ENCODE measurements around the gene RER1.

The RER1 gene

DNA sequence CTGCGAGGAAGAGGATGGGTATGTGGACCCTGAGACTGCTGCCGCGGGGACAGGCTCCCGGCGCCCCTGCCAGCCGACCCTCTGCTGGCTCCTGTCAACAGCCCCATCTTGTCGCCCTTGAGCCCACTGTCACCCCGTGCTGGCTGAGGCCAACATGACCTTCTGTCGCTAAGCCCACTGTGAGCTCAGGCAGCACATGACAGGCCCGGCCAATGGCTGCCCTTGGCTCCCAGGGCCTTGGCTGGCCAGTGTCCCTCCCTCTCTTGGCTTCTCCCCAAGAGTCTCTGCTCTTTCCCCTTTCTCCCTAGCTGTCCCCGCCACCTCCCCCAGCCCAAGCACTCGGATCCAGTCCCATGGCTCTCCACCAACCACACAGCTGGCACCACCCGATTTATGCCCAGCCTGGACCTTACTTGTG lies 17.2 kb downstream of the RER1 start:
- no peak for DNase-seq

- no peak for DNase-seq
Measured at GRCh38 chr1:2409745-2410144, 18.1 kb downstream of the RER1 start.

DNA sequence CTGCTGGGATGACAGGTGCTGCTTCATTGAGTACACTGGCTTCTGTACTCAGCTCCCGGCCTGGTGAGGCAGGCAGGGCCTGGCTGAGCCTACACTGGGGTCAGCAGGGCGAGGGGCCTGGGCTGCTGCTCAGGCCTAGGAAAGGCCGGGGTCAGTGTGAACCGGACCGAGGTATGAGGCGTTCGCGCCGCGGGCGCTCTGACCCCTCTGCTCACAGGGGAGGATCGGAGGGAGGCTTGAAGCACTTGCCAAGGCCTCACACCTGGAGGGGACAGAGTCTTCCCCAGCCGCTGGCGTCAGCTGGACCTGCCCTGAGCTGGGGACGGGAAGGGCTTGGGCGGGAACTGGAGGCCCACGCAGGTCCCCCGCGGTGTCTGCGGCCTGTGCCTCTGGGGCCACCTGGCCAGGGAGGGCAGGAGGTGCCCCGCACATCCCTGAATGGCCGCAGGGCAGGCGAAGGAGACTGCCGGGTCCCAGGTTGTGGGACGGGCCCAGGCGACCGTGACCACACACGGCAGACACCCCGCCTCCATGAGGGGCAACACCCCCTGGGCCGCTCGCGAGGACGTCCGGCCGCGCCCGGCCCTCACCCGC lies 20.3 kb downstream of the RER1 start:
- peak in 1 of 2 donors; percentile 6 for DNase-seq

GRCh38 chr1:2412395-2412772 lies 20.7 kb downstream of the RER1 start, which contains the start of gene PEX10:
Gene PEX10, minus strand, starts transcription at chr1:2412564. Its CDS starts 62 bp downstream, at chr1:2412502.
- peak; percentile 98 for DNase-seq

DNA sequence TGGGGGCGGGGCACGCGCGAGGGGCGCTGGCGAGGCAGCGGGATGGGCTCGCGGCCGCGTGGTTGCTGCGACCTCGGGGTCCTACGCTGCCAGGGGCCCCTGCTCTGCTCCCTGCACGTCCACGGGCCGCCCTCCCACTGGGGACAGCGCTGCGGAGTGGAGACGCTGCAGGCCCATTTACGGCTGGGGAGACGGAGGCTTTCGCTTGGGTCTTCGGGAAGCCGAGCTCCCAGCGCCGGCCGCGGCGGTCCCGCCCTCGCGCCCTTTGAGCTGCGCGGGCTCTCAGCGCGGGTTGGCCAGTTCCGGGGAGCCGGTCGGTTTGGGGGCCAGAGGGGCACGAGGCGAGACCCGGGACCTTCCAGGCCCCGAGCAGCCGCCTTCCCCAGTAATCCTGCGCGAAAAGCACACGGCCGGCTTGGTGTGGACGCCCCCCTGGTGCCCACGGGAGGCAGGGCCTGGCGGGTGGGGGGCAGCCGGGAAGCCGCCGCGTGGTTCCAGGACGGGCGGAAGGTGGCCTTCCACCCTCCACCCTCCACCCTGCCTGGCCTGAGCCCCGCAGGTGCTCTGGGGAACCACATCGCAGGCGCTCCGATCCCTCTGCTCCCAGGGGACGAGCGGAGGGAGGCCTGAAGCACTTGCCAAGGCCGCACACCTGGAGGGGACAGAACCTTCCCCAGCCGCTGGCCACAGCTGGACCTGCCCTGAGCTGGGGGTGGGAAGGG lies 21.3 kb downstream of the RER1 start:
- DNase-seq: peak in 1 of 2 donors; percentile 58

DNA sequence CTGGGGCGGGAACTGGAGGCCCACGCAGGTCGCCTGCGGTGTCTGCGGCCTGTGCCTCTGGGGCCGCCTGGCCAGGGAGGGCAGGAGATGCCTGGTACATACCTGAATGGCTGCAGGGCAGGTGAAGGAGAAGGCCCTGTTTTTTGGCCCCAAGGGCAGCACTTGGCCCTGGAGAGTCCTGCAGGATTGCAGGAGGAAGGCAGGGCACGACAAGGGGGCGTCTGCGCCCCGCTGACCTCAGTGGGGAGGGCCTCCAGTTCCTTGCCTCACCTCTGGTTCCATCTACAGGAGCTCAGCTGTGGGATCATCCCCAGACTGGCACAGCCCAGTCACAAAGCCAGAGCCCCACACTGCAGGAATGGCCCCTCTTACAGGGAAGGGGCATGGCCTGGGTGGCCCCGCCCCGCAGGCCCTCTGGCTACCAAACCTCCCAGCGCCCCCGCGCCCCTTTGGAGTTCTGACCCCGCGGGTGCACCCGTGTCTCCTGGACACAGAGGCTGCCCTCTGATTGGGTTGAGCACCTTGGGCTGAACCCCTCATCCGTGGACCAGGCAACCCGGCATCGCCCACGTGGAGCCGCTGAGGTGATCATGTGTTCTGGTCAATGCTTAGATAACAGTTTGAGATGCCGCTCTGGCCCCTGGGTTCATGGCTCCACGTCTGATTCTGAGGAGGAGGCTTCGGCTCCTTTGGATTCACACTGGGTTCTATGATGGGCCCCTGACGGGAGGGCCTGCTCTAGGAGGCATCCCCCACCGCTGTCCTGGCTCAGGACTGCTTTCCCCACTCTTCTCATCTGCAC lies 22.1 kb downstream of the RER1 start:
- no peak for DNase-seq

DNA sequence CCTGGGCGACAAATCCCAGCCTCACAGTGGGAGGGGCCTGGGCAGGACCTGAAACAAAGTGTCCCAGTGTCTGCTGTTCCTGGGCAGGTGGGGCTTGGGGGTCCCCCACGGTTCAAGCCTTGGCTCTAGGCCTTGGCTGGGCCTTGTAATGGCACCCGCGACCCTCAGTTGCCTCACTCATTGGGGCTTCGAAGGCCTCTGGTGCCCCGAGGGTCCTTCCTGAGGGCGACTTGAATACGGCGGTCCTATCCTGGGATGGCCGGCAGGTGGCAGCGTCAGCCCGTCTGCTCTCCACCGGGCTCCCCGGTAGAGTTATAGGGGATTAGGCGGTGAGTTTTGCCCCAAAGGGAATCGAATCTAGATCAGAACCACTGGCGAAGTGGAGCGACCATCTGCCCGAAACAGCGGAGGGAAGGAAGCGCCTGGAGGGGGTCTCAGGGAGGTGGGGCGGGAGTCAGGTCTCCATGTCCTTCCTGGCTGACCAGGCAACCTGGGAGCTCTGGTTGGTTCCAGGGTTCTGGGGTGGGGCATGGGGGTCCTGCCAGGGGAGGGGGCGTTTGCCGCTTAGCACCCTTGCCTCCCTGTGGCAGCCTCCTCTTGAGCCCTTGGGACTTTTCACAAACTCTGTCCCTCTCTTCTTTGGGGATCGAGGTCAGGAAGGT lies 22.8 kb downstream of the RER1 start:
- peak; percentile 46 to 60 for DNase-seq

- DNase-seq: no peak
Measured at GRCh38 chr1:2415337-2415736, 23.7 kb downstream of the RER1 start.

DNA sequence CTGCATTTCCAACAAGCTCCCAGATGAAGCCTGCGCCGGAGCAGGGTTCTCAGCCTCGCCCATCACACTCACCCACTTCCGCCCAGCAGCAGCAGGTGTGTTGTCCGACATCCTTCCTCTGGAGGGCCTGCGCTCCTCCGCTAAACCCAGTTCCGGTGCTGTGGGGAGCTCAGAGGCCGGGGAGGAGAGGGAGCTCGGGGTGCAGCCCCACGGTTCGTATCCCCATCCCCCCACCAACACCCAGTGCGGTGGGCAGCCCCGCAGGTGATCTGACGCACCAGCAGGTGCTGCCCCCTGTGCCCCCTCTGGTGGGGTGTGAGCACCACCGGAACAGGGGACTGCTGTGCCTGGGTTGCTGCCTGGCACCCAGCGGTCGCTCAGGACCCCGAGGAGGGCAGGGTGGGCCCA lies 24.2 kb downstream of the RER1 start:
- DNase-seq: no peak

DNA sequence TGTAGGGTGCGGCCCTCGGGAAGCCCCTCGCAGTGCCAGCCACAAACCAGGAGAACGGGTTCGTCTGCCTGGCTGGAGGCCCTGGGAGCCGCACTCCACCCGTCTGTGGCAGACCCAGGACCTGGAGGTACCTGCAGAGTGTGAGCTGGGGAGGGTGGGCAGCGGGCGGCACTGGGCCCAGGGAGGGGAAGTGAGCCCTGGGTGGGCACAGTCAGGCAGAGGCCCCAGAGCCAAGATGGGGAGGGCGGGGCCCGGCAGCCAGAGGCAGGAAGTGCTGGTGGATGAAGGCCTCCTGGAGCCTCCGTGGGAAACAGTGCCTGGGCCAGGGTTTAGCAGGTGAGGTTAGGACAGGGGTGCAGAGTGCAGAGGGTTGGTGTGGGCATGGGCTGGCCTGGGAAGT lies 24.8 kb downstream of the RER1 start:
- DNase-seq: no peak

GRCh38 chr1:2417083-2417832 lies 25.6 kb downstream of the RER1 start:
- DNase-seq: no peak

DNA sequence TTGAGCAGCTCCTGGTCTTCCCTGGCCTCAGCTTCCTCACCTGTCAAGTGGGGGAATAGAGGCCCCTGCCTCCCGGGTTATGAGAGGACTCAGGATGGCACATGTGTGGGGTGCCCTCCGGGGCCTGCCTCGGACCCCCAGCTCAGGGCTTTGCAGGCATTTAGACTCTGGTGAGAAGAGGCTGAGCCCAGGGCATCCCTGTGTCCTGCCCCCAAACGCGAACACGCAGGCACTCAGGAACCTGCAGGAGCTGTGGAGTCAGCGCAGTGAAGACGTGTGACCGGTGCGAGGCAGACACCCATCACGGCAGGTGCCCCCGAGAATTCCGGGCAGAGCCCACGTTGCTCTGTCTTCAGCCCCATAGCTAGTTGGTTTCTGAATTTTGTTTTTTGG lies 26.2 kb downstream of the RER1 start:
- no peak for DNase-seq

GRCh38 chr1:2418791-2419320 lies 27.2 kb downstream of the RER1 start:
- no peak for DNase-seq

DNA sequence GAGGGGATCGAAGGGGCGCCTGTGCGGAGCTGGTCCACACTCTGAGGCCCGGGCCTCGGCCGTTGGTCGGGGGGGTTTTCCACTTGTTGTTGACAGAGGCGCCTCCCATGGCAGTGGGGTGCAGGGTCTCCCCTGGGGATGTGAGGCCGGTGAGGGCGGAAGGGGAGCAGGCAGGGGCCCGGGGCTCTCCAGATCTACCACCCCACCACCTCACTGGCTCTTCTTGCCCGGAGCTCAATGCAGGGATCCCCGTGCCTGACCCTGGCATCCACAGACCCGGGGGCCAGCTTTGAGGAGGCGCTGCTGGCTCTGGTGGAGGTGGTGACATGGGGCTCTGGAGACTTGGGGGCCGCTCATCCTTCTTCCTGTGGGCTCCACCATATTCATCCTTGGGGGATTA lies 27.8 kb downstream of the RER1 start:
- DNase-seq: no peak

DNA sequence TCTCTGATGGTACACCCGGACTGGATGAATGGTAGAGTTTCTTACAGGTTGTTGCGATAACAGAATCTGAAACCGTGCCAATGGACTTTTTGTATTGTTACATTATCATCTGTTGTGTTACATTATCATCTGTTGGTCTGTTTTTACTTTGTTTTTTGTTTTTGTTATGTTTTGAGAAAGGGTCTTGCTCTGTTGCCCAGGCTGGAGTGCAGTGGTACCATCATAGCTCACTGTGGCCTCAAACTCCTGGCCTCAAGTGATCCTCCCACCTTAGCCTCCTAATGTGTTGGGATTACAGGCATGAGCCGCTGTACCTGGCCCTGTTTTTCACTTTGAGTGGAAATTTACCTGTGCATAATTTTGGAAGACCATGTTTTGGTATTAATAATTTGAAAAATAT lies 30.9 kb downstream of the RER1 start:
- DNase-seq: no peak

GRCh38 chr1:2425892-2426291 lies 34.3 kb downstream of the RER1 start:
- DNase-seq: no peak

DNA sequence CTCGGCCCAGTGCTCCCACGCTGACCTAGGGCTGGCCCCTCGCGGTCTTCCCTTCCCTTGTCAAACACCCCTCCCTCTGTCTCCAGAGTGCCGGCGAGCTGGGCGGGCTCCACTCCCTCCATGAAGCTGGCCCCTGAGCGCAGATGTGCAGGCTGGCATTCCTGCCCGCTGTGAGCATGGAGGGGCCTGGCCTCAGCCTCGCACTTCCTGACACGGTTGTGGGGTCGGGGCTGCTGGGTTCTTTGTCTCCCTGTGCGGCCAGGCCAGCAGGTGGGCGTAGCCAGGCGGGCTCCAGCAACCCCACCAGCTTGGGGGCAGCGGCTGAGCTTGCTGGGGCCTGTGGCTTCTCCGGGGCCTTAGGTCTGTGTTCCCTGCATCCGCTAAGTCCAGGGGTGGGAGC lies 34.9 kb downstream of the RER1 start:
- no peak for DNase-seq

DNA sequence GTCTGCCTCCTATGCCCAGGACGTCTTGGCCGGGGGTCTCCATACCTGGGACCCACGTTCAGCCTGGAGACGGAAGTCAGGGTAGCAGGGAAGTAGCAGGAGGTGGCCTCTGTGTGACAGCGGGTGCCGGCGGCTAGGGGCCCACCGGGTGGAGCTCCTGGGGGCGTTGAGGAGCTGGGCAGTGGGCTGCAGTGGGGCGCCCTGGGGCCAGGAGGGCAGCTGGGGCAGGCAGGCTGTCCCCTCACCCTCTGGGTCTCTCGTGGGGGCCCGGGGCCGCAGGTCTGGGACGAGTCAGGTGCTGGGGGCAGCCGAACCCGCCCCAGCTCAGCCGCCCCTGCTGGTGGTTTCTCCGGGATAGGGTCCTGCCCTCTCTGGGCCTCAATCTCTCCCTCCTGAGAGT lies 35.4 kb downstream of the RER1 start:
- DNase-seq: no peak

GRCh38 chr1:2427976-2428375 lies 36.3 kb downstream of the RER1 start:
- no peak for DNase-seq

GRCh38 chr1:2428490-2428889 lies 36.8 kb downstream of the RER1 start:
- DNase-seq: no peak

DNA sequence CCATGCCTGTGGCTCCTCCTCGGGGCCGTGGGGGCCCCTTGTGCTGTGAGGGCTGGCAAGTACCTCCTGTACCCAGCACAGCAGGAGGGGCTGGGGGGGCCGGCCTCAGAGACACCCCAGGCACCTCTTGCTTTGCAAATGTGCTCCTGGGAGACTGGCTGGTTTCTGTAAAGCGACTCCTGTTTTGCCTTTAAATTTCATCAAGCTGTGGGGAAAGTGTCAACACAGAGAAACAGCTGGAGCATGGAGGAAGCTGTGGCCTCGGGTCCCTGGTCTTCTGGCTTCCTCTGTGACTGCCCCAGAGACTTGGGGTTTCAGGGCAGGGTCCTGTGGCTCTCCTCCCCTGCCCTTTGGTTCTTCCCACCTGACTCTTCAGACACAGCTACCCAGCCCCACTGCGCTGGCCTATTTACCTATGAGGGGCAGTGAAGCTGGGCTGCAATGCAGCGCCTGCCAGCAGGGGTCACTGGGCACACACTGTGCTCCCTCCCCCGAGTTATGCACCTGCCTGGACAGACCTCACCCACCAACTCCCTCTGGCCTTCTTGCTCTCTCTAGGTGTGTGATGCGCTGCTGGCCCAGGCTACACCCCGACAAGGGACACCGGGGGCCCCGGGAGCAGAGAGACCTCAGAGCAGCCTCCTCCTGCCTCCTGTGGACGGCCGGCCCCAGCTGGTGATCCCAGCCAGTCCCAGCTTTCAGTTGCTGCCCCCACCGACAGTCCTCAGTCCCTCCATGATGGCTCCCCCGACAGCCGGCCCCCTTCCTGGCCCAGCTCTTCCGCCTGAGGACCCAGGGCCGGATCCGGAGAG lies 38.3 kb downstream of the RER1 start:
- DNase-seq: peak in 1 of 2 donors; percentile 6

Measured in inflammatory macrophage (primary cell).